H1 (cell line): Measurements from ENCODE around the gene ASIC2. TPM values are rescaled to one million over a fixed set of nuclear protein-coding genes. Genes with fewer than 3 reads are reported as not detected.

Experiments used
- CTCF ChIA-PET: fragments of 300-600 bp; sonication (Branson Sonifier 250); formaldehyde crosslinking; loops from one replicate; lab custom pipeline; 2021; ENCODE audit not compliant: partially characterized antibody; lab: Charles Lee
- POLR2A ChIA-PET: fragments of 300-600 bp; sonication (Branson Sonifier 250); formaldehyde crosslinking; loops from one replicate; lab custom pipeline; 2021; ENCODE audit warnings: inconsistent platforms; ENCODE audit not compliant: partially characterized antibody; lab: Charles Lee
- DNase-seq, 2 experiments: peaks; one replicate each; pipeline versions ENCODE4 v3.0.0 to v3.0.0-alpha.2; 2010 to 2022; ENCODE audit warnings: low spot score in 2 of 2, low read depth in 1 of 2, mixed read lengths in 1 of 2
- FAIRE-seq: peaks from 2 replicates; lab custom pipeline; 2011; peaks lifted over from hg19 to GRCh38; lab: Jason Lieb, UNC
- H2AFZ ChIP-seq: 2 replicates; pipeline ENCODE4 v1.8.1; 2012; ENCODE audit warnings: low read length, inconsistent platforms
- H2AK5ac ChIP-seq: 2 replicates; pipeline ENCODE4 v1.6.1; 2013; ENCODE audit warnings: low read depth, low read length
- H2BK120ac ChIP-seq: replicated peaks from 2 replicates; pipeline ENCODE3; 2013; ENCODE audit warnings: low read depth, low read length, inconsistent platforms
- H2BK12ac ChIP-seq: 2 replicates; pipeline ENCODE4 v1.6.1; 2013; ENCODE audit warnings: low read depth, low read length
- H2BK15ac ChIP-seq: 2 replicates; pipeline ENCODE4 v1.6.1; 2013; ENCODE audit warnings: low read length
- H2BK20ac ChIP-seq: 2 replicates; pipeline ENCODE4 v1.6.1; 2013; ENCODE audit warnings: low read length
- H2BK5ac ChIP-seq: 2 replicates; pipeline ENCODE4 v1.6.1; 2013; ENCODE audit warnings: low read depth, low read length
- H3K14ac ChIP-seq: 2 replicates; pipeline ENCODE4 v1.6.1; 2013; ENCODE audit warnings: inconsistent platforms; ENCODE audit not compliant: insufficient read length
- H3K18ac ChIP-seq: 2 replicates; pipeline ENCODE4 v1.6.1; 2013; ENCODE audit warnings: low read length; ENCODE audit errors: extremely low read depth
- H3K23ac ChIP-seq: 2 replicates; pipeline ENCODE4 v1.6.1; 2013; ENCODE audit warnings: inconsistent platforms; ENCODE audit not compliant: insufficient read length
- H3K23me2 ChIP-seq: 2 replicates; pipeline ENCODE4 v1.6.1; 2013; ENCODE audit warnings: low read depth, low read length
- H3K27ac ChIP-seq: 2 replicates; pipeline ENCODE4 v1.6.1; 2011; ENCODE audit warnings: low read depth, low read length, inconsistent platforms
- H3K27me3 ChIP-seq, 4 experiments: replicated peaks in 1 of 4; 1 replicate in 1 of 4; 2 replicates in 3 of 4; pipeline versions ENCODE4 v1.6.1 to v1.8.1; 2011 to 2013; ENCODE audit warnings: low read length in 3 of 4, mild to moderate bottlenecking in 3 of 4, inconsistent platforms in 2 of 4, mixed read lengths in 2 of 4, moderate library complexity in 1 of 4; ENCODE audit not compliant: control insufficient read depth in 3 of 4, insufficient read depth in 3 of 4; ENCODE audit errors: extremely low read depth in 1 of 4
- H3K36me3 ChIP-seq, 4 experiments: 2 replicates each; pipeline versions ENCODE4 v1.6.1 to v1.8.1; 2011 to 2013; ENCODE audit warnings: mild to moderate bottlenecking in 4 of 4, low read length in 3 of 4, moderate library complexity in 2 of 4, control low read depth in 1 of 4, inconsistent platforms in 1 of 4; ENCODE audit not compliant: insufficient read depth in 4 of 4, control insufficient read depth in 2 of 4
- H3K4ac ChIP-seq: replicated peaks from 2 replicates; pipeline ENCODE3; 2013; ENCODE audit warnings: low read length, low read depth, mixed read lengths, inconsistent platforms; ENCODE audit not compliant: insufficient read length
- H3K4me1 ChIP-seq, 4 experiments: replicated peaks in 1 of 4; 1 replicate in 1 of 4; 2 replicates in 3 of 4; pipeline versions ENCODE4 v1.6.1 to v1.8.1; 2011 to 2013; ENCODE audit warnings: low read length in 3 of 4, inconsistent platforms in 2 of 4, mixed read lengths in 1 of 4; ENCODE audit not compliant: insufficient read depth in 4 of 4, control insufficient read depth in 3 of 4
- H3K4me2 ChIP-seq, 2 experiments: 2 replicates each; pipeline versions ENCODE4 v1.6.1 to v1.8.1; 2011 to 2013; ENCODE audit warnings: low read depth in 2 of 2, low read length in 2 of 2, control low read depth in 1 of 2, inconsistent platforms in 1 of 2, mild to moderate bottlenecking in 1 of 2; ENCODE audit not compliant: insufficient read depth in 1 of 2
- H3K4me3 ChIP-seq, 4 experiments: fragments of 200-600, 300-600 bp in 1 of 4; sonication (generic), shearing (Covaris generic), sonication (Bioruptor Twin) in 1 of 4; 2 replicates each; pipeline versions ENCODE4 v1.5.1 to v1.8.1; 2011 to 2016; ENCODE audit warnings: low read length in 4 of 4, low read depth in 3 of 4, control low read depth in 2 of 4, inconsistent platforms in 2 of 4, mild to moderate bottlenecking in 2 of 4, mixed read lengths in 1 of 4, moderate library complexity in 1 of 4; ENCODE audit not compliant: insufficient read depth in 2 of 4; ENCODE audit errors: extremely low read depth in 1 of 4
- H3K56ac ChIP-seq: replicated peaks from 2 replicates; pipeline ENCODE3; 2013; ENCODE audit warnings: low read depth, mild to moderate bottlenecking, mixed read lengths, low read length, inconsistent platforms; ENCODE audit not compliant: insufficient read length
- H3K79me1 ChIP-seq: 2 replicates; pipeline ENCODE4 v1.6.1; 2013; ENCODE audit warnings: low read depth, low read length, control low read depth
- H3K79me2 ChIP-seq, 2 experiments: 2 replicates each; pipeline versions ENCODE4 v1.6.1 to v1.8.1; 2012 to 2013; ENCODE audit warnings: low read length in 2 of 2, mild to moderate bottlenecking in 2 of 2, inconsistent platforms in 1 of 2; ENCODE audit not compliant: insufficient read depth in 2 of 2, control insufficient read depth in 1 of 2
- H3K9ac ChIP-seq, 4 experiments: replicated peaks in 1 of 4; 1 replicate in 1 of 4; 2 replicates in 3 of 4; pipeline versions ENCODE4 v1.6.1 to v1.8.1; 2011 to 2013; ENCODE audit warnings: low read depth in 3 of 4, low read length in 3 of 4, control low read depth in 2 of 4, mild to moderate bottlenecking in 2 of 4, moderate library complexity in 2 of 4, inconsistent platforms in 1 of 4; ENCODE audit errors: extremely low read depth in 1 of 4
- H3K9me3 ChIP-seq, 2 experiments: 2 replicates each; pipeline versions ENCODE4 v1.6.1 to v1.8.1; 2012 to 2013; ENCODE audit warnings: mild to moderate bottlenecking in 2 of 2, moderate library complexity in 2 of 2, control low read depth in 1 of 2, inconsistent platforms in 1 of 2, low read depth in 1 of 2, low read length in 1 of 2, mixed read lengths in 1 of 2; ENCODE audit not compliant: insufficient read depth in 2 of 2
- H4K20me1 ChIP-seq, 2 experiments: replicated peaks in 1 of 2; 2 replicates each; pipeline versions ENCODE3 to v1.8.1; 2011 to 2013; ENCODE audit warnings: inconsistent platforms in 2 of 2, low read length in 2 of 2, mild to moderate bottlenecking in 1 of 2; ENCODE audit not compliant: insufficient read depth in 2 of 2, control insufficient read depth in 1 of 2
- H4K5ac ChIP-seq: 2 replicates; pipeline ENCODE4 v1.6.1; 2013; ENCODE audit warnings: low read length, low read depth, mixed read lengths, inconsistent platforms; ENCODE audit not compliant: insufficient read length
- H4K8ac ChIP-seq: 2 replicates; pipeline ENCODE4 v1.8.0; 2013; ENCODE audit warnings: mild to moderate bottlenecking, moderate library complexity, low read length, inconsistent platforms; ENCODE audit not compliant: insufficient read depth; ENCODE audit errors: extremely low read depth
- H4K91ac ChIP-seq: replicated peaks from 2 replicates; pipeline ENCODE3; 2013; ENCODE audit warnings: low read length, mixed read lengths, inconsistent platforms; ENCODE audit not compliant: insufficient read length
- CTBP2 ChIP-seq: IDR thresholded peaks from 2 replicates; pipeline ENCODE4 v1.7.0; 2011; ENCODE audit warnings: borderline replicate concordance, mild to moderate bottlenecking, moderate library complexity, mixed read lengths, low read length; ENCODE audit not compliant: insufficient read depth, insufficient read length
- EZH2 ChIP-seq: fragments of 200-600 bp; sonication (generic); IDR thresholded peaks from 2 replicates; pipeline ENCODE4 v1.7.1; 2012; ENCODE audit warnings: low read depth, mild to moderate bottlenecking, moderate library complexity, low read length, inconsistent platforms; ENCODE audit not compliant: severe bottlenecking
- GABPA ChIP-seq: IDR thresholded peaks from 2 replicates; pipeline ENCODE4 v1.6.1; 2011; ENCODE audit warnings: mild to moderate bottlenecking, low read length, moderate library complexity, borderline replicate concordance; ENCODE audit not compliant: insufficient read depth
- HDAC6 ChIP-seq: IDR thresholded peaks from one replicate; pipeline ENCODE4 v1.7.1; 2012; ENCODE audit warnings: low read depth, mild to moderate bottlenecking, inconsistent platforms, low read length, moderate library complexity
- NRF1 ChIP-seq: IDR thresholded peaks from 2 replicates; pipeline ENCODE4 v1.6.1; 2011; ENCODE audit warnings: mild to moderate bottlenecking, low read depth, low read length, improper control_type of control experiment
- POU5F1 ChIP-seq: IDR thresholded peaks from 2 replicates; pipeline ENCODE4 v1.6.1; 2011; ENCODE audit warnings: low read depth, mild to moderate bottlenecking, low read length, moderate library complexity
- RBBP5 ChIP-seq: IDR thresholded peaks from 2 replicates; pipeline ENCODE4 v1.7.1; 2012; ENCODE audit warnings: low read depth, mild to moderate bottlenecking, inconsistent platforms, low read length, moderate library complexity, borderline replicate concordance
- RXRA ChIP-seq: IDR thresholded peaks from 2 replicates; pipeline ENCODE4 v1.6.1; 2011; ENCODE audit warnings: low read depth, mild to moderate bottlenecking, low read length, moderate library complexity; ENCODE audit not compliant: insufficient read depth
- SAP30 ChIP-seq: fragments of 300-600 bp; sonication (generic); IDR thresholded peaks from 2 replicates; pipeline ENCODE4 v1.7.1; 2012; ENCODE audit warnings: low read length, moderate library complexity, mild to moderate bottlenecking, inconsistent platforms; ENCODE audit not compliant: insufficient read depth, insufficient replicate concordance
- SP2 ChIP-seq: IDR thresholded peaks from 2 replicates; pipeline ENCODE4 v1.6.1; 2012; ENCODE audit warnings: mild to moderate bottlenecking, low read length, inconsistent platforms
- SRF ChIP-seq: IDR thresholded peaks from 2 replicates; pipeline ENCODE4 v1.6.1; 2011; ENCODE audit warnings: mild to moderate bottlenecking, low read depth, low read length, moderate library complexity
- TAF7 ChIP-seq: optimal IDR thresholded peaks from 2 replicates; pipeline ENCODE3; 2011; ENCODE audit warnings: low read depth, mild to moderate bottlenecking, inconsistent platforms, low read length, moderate library complexity, borderline replicate concordance
- TCF12 ChIP-seq: IDR thresholded peaks from 2 replicates; pipeline ENCODE4 v1.6.1; 2011; ENCODE audit warnings: low read depth, mild to moderate bottlenecking, low read length
- WGBS, 2 experiments: shearing (Covaris generic) in 1 of 2; methylation state at CpG; one replicate each; pipeline versions ENCODE4 v1.1.6 to v1.1.7; 2013 to 2015; ENCODE audit warnings: low lambda C conversion rate in 2 of 2, mixed read lengths in 2 of 2, inconsistent platforms in 1 of 2, low coverage in 1 of 2, missing lambda C conversion rate in 1 of 2; ENCODE audit not compliant: insufficient replicate concordance in 2 of 2, insufficient coverage in 1 of 2, insufficient read length in 1 of 2; ENCODE audit errors: extremely low coverage in 1 of 2, missing lambda C conversion rate in 1 of 2; 5-methylcytosine and 5-hydroxymethylcytosine counted together
- polyA plus RNA-seq, 7 experiments: library from polyadenylated mRNA; depleted of rRNA in 3 of 7; stranded (reverse) in 5 of 7; unstranded in 2 of 7; fragments of >200 nt in 5 of 7; fragments of 200-250 nt in 2 of 7; gene quantifications; 1 replicate in 5 of 7; 2 replicates in 1 of 7; 4 replicates in 1 of 7; pipeline versions ENCODE4 v1.2.1 to v1.2.3, GENCODE V29; 2011 to 2013; ENCODE audit warnings: missing spikeins in 2 of 7, mixed read lengths in 2 of 7
- total RNA-seq: library from RNA; stranded (reverse); fragmentation: NEBNext Ultra II Directional; extraction: Animal tissue kit (Norgen Biotek cat#: 25700); gene quantifications from 2 replicates; pipeline ENCODE4 v1.2.1, GENCODE V29; 2021
- TF ChIP-seq, protein P1 (sequence below): IDR thresholded peaks from 2 replicates; pipeline ENCODE4 v1.6.1; 2012; ENCODE audit warnings: inconsistent platforms

ASIC2 gene
- total and polyA plus RNA-seq, 2 of the 8 experiments (the other 6 are each of a cell fraction or from before 2014, with no cell fraction given) = 0.86 to 1.2 TPM

DNA sequence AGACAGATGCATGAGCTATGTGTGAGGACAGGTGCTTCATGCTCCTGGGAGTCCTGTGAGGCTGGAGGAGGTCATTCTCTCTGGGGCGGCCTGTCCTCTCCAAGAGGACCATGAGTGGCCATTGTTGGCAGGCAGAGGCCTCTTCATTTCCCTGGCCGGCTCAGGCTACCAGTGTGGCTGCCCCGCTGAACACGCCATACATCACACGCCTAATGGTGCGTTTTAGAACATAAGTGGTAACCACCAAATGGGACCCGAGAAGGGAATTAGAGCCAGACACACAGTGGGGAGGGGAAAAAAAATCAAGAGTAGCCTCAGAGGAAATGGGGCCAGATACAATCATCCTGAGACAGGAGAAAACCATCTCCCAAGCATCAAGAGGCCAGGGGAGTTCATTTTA, 161.5 kb downstream of the ASIC2 start:
- Histone ChIP-seq H2AK5ac (no peak overlapping the region), H3K14ac (no peak overlapping the region), H4K20me1 (no peaks in the 10 kb centered on the region), H3K79me1 (no peaks in the 10 kb centered on the region), H3K4me3 (no peak overlapping the region), H3K23me2 (no peaks in the 10 kb centered on the region; the same call in 1 of the 2 replicates), H3K4me2 (no peak overlapping the region), H2BK120ac (no peak overlapping the region), H4K5ac (no peak overlapping the region), H3K18ac (no peak overlapping the region), H3K27me3 (no peaks in the 10 kb centered on the region), H3K36me3 (no peaks in the 10 kb centered on the region), H4K91ac (no peak overlapping the region), H4K8ac (no peak overlapping the region), H2AFZ (no peak overlapping the region), H3K4me1 (no peaks in the 10 kb centered on the region; a peak in 1 of 7 replicates), H3K27ac (no peak overlapping the region), H3K56ac (no peak overlapping the region), H3K23ac (no peak overlapping the region), H3K9me3 (no peaks in the 10 kb centered on the region), H3K79me2 (no peaks in the 10 kb centered on the region), H2BK15ac (no peak overlapping the region), H2BK12ac (no peak overlapping the region), H3K4ac (no peak overlapping the region), H3K9ac (no peak overlapping the region), H2BK5ac (no peak overlapping the region), H2BK20ac (no peak overlapping the region)
- CTCF ChIA-PET = interaction anchor here (0.9 kb wide), 1 partner anchor 390 kb away, joined by 4 read pairs; no protein-coding TSS in a partner anchor
- FAIRE-seq (no peak), DNase-seq (no peak)
- TF ChIP-seq RXRA (no peak), GABPA (no peak), HDAC6 (no peak), RBBP5 (no peak), SP2 (no peak), CTBP2 (no peak), TCF12 (no peak), SAP30 (no peak), TAF7 (no peak), EZH2 (no peak), SRF (no peak), POU5F1 (no peak), NRF1 (no peak)
- TF ChIP-seq, protein P1, sequence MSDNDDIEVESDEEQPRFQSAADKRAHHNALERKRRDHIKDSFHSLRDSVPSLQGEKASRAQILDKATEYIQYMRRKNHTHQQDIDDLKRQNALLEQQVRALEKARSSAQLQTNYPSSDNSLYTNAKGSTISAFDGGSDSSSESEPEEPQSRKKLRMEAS = no peak
- POLR2A ChIA-PET = no interaction called here
- WGBS, 2 experiments = 91% methylated on average over 7 of the region's 7 CpGs; no CpG with 5 or more reads in 1 of the 2 experiments
